Activated CD4-positive, CD25-positive, alpha-beta regulatory T cell treated with anti-CD3 and anti-CD28 coated beads, Interleukin-2, amount 50 U/mL, for 24 hours (primary cell): ENCODE measurements around the gene NELFB.
A peak's percentile ranks its signal among the peaks of the same experiment; 100 is the strongest.

Experiments used
- ATAC-seq, 2 donors: fragments of 150-1000 bp; cut with Tn5 transposase; one replicate each; pipeline ENCODE4 v1.10.0; 2021; ENCODE audit warnings: mild to moderate bottlenecking in 1 of 2, moderate library complexity in 1 of 2

NELFB gene

DNA sequence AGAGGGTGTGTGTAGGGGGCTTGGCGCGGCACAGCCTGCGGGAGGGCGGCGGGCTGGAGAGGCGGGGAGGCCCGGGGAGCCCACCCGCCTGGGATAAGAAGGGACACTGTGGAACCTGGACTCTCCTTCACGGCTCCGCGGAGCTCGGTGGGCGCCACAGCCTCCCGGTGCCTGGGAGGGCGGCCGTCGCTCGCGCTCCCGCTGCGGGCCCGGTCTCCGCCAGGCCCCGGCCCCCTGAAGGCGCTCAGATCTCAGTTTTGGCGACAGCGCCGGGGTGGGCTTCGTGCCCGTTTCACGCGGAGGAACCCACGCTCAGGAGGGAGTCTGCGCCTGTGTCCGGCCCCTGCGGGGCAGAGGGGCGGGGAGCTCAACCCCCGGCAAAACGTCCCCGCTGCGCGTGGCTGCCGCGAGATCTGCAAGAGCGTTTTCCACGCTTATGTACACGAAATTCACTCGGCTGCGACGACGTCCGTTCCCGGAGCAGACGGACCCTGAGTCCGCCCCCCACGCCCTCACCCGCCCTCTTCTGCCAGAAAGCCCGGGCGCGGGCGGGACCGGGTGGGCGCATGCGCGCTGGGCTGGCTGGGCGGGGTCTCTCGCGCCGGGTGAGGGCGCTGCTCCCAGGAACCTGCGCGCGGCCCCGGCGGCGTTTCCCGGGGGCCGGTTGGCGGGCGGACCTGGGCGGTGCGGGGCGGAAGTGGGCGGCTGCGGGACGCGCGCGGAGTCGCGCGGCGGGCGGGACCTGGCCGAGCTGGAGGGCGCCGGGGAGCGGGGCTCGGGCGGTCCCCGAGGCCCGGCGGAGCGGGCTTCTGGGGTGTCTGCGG is at the start of gene NELFB:
Gene NELFB, plus strand, starts transcription at position 704 of the 824 bp plus-strand sequence.
- ATAC-seq: peak; percentile 93 to 94

GRCh38 chr9:137206602-137207001 is 48.5 kb upstream of the NELFB start:
- no peak for ATAC-seq

DNA sequence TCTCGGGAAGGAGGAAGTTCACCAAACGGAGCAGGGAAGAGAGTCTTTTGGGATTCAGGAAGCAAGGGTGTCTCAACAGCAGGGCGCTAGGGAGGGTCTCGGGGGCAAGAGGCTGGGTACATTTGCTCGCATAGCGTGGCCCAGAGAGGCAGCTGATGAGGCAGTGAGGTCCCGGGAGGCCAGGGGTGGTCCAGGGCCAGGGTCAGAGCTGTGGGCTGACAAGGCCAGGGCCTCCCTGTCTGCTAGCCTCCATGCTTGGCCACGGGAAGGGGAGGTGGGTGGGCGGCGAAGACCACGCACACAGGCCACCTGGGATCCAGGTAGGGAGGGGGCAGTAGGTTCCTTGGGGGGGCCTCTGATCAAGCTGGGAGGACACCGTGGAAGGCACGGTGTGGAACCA is 43.6 kb upstream of the NELFB start:
- ATAC-seq: no peak

DNA sequence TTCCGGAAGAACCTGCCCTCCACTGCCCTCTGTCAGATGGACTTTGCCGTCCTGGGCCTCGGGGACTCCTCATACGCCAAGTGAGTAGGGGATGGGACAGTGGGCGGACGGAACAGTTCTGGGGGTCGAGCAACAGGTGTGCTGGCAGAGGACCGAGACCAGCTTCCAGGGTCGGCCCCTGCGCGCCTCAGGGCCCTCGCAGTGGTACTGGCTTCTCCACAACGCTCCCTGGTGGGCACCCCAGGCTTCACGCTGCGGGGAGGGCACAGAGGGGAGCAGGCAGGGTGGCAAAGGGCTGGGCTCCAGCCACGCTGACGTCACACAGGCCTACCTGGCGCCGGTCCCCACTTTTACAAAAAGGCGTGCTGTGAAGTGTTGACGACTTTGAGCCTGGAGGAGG is 42.6 kb upstream of the NELFB start:
- no peak for ATAC-seq

- no peak for ATAC-seq
Measured at GRCh38 chr9:137213160-137214060, 41.7 kb upstream of the NELFB start.

DNA sequence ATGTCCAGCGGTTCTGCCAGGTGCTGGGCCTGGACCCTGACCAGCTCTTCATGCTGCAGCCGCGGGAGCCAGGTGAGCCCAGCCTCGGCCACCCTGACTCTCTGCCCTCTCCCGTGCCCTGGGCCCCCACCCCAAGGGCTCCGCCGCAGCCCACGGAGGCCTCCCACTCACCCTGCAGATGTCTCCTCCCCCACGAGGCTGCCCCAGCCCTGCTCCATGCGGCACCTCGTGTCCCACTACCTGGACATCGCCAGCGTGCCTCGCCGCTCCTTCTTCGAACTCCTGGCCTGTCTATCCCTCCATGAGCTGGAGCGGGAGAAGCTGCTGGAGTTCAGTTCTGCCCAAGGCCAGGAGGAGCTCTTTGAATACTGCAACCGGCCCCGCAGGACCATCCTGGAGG is 40.5 kb upstream of the NELFB start:
- no peak for ATAC-seq

DNA sequence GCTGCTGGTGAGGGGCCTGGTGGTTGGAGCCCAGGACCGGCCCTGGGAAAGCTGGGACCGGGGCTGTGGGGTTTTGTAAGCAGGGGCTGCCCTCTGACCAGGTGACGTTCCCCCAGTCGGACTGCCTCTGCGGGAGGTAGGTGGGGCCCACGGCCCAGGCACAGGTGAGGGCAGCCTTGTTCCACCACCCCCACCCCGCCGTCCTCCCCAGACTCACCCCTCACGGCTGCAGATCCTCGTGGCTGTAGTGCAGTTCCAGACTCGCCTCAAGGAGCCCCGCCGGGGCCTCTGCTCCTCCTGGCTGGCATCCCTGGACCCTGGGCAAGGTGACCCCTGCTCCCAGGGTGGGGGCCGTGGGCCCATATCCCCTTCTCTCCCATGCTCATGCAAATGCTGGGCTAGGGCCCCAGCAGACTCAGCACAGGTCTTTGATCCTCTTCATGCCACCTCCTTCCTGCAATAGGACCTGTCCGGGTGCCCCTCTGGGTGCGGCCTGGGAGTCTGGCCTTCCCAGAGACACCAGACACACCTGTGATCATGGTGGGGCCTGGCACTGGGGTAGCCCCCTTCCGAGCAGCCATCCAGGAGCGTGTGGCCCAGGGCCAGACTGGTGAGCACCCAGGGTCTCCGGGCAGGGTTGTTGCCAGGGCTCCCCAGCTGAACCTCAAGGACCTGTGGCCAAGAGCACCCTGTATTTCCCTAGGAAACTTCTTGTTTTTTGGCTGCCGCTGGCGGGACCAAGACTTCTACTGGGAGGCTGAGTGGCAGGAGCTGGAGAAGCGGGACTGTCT is 39.7 kb upstream of the NELFB start:
- ATAC-seq: no peak

GRCh38 chr9:137216188-137216965 is 38.8 kb upstream of the NELFB start:
- ATAC-seq: no peak

GRCh38 chr9:137217276-137218211 is 37.6 kb upstream of the NELFB start:
- ATAC-seq: no peak

DNA sequence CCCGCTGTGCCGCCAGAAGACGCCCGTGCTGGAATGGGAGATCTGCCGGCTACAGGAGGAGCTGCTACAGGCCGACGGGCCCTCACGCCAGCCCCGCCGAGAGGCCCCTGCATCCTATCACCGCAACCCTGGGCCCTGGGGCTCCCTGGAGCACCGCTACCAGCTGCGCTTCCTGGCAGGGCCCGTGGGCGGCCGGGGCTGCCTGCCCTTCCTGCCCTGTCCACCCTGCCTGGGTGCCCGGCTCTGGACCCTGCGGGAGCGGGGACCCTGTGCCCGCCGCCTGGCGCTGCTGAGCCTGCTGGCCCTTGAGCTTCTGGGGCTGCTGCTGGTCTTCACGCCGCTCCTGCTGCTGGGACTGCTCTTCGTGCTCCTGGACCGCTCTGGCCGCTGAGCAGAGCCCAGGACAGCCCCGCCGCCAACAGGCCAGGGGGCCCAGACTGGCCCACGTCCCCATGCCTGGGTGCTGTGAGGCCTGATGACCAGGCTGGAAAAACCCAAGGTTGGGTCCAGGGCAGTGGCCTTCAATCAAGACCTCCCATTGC is 36.8 kb upstream of the NELFB start:
- no peak for ATAC-seq

- ATAC-seq: no peak
Measured at GRCh38 chr9:137218754-137219271, 36.3 kb upstream of the NELFB start.

DNA sequence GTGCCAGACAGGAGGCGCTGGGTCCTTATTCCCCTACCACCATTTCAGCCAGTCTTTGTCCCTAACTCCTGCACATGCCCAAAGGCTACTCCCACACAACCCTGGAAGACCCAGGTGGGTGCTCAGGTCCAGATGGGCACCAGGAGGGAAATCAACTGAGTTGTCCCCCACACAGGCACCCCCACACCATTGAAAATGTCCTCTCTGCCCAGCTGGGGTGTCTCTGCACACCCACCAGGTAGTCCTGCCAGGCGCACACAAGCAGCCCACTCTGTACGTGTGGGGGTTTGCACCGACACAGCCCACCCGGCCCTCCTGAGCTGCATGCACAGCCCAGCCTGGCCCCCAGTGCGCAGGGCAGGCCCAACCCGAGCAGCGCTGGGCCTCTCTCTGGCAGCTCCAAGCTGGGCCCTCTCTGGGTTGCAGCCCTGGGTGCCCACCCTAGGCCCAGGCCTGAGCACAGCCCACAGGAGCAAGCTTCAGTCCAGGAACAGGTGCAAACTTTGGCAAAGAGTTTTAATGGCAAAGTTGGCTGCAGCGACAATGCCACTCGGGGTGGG is 35.3 kb upstream of the NELFB start:
- no peak for ATAC-seq

GRCh38 chr9:137220317-137221094 is 34.6 kb upstream of the NELFB start:
- no peak for ATAC-seq

- ATAC-seq: no peak
Measured at GRCh38 chr9:137221095-137221505, 34.0 kb upstream of the NELFB start.

DNA sequence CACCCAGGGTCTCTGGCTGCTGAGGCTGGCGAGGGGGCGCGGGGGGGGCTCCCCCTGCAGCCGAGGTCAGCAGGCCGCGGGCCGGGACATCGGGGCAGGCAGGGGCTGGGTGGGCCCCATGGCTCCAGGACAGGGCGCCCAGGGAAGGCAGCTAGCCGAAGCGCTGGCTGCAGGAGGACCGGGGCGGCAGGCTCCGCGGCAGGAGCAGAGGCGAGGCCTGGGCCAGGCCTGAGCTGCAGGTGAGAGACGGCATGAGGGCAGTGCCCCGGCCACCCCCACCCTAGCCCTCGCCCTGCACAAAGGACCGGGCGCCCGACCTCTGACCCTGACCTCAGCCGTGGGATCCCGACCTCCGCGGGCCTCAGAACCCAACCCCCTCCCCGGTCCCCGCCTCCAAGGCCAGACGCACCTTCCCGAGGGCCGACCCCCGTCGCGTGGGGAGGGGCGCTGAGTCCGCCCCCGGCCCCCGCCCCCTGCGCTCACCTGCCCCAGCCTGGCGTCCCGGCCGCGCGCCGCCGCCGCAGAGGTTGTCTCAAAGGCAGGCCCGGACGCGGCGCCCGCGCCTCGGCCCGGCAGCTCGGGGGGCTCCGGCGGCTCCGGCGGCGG is 33.5 kb upstream of the NELFB start:
- ATAC-seq: no peak

GRCh38 chr9:137222190-137223077 is 32.7 kb upstream of the NELFB start, which contains the start of gene RNF208:
RNF208 (minus strand) TSS chr9:137222240; CDS start chr9:137221212, 1,028 bp downstream.
- no peak for ATAC-seq
